Ishikawa (cell line): ENCODE measurements around the gene ZFX.

Experiments
- CEBPB ChIP-seq: IDR thresholded peaks from 2 replicates; pipeline ENCODE4 v1.6.1; 2012
- CREB1 ChIP-seq: IDR thresholded peaks from 2 replicates; pipeline ENCODE4 v1.6.1; 2012; ENCODE audit warnings: low read depth
- EGR1 ChIP-seq: IDR thresholded peaks from 2 replicates; pipeline ENCODE4 v1.6.1; 2012
- EP300 ChIP-seq: IDR thresholded peaks from 2 replicates; pipeline ENCODE4 v1.6.1; 2012; ENCODE audit warnings: borderline replicate concordance
- FOXM1 ChIP-seq: IDR thresholded peaks from 2 replicates; pipeline ENCODE4 v1.6.1; 2012; ENCODE audit warnings: low read depth, borderline replicate concordance
- NFIC ChIP-seq: IDR thresholded peaks from 2 replicates; pipeline ENCODE4 v1.6.1; 2012
- RAD21 ChIP-seq: IDR thresholded peaks from 2 replicates; pipeline ENCODE4 v1.6.1; 2012; ENCODE audit warnings: low read depth
- TAF1 ChIP-seq: IDR thresholded peaks from 2 replicates; pipeline ENCODE4 v1.6.1; 2012; ENCODE audit warnings: low read depth, mild to moderate bottlenecking
- TCF12 ChIP-seq: IDR thresholded peaks from 2 replicates; pipeline ENCODE4 v1.6.1; 2012; ENCODE audit warnings: low read depth
- TEAD4 ChIP-seq: IDR thresholded peaks from 2 replicates; pipeline ENCODE4 v1.6.1; 2012
- YY1 ChIP-seq: IDR thresholded peaks from 2 replicates; pipeline ENCODE4 v1.6.1; 2012; ENCODE audit warnings: low read depth
- ZBTB7A ChIP-seq: IDR thresholded peaks from 2 replicates; pipeline ENCODE4 v1.6.1; 2012; ENCODE audit warnings: low read depth
- TF ChIP-seq, protein P1 (sequence below): IDR thresholded peaks from 2 replicates; pipeline ENCODE4 v1.6.1; 2012
- TF ChIP-seq, protein P2 (sequence below): IDR thresholded peaks from 2 replicates; pipeline ENCODE4 v1.6.1; 2012; ENCODE audit warnings: low read depth, mild to moderate bottlenecking
- TF ChIP-seq, protein P3 (sequence below): IDR thresholded peaks from 2 replicates; pipeline ENCODE4 v1.6.1; 2012

The ZFX gene

DNA sequence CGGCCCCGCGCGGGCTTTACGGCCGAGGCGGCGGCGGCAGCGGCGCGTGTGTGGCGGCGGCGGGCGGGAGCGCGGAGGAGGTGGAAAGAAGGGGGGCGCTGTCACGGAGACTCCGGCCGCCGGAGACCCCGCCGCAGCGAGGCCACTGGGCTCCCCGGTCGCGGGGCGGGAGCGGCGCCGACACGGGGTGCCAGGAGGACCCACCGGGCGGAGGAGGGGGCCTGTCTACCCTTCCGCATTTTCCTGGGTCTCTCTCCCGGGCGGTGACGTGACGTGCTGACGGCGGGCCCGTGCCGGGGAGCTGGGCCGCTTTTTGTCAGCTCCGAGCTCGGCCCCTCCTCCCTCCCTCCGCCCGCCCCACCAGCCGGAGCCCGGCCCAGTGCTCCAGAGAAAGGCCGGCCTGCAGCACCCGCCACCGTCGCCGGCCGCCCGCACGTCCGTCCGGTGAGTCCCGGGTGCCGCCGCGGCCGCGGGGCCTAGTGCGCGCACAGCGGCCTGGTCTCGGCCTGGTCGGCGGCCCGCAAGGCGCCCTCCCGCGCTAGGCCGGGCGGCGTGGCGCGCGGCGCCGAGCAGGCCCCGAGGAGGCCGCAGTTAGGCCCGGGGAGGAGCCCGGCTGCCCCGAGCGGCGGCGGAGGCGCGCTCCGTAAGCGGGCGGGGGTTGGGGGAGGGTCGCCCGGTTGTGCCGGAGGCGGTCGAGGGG, at the start of gene ZFX:
ZFX (plus strand) TSS at position 379 of the 700 bp plus-strand sequence. CDS start 23,014 bp downstream, outside the sequence.
- TF ChIP-seq TAF1 (no peak), RAD21 (no peak), CREB1 (no peak), NFIC (no peak), ZBTB7A (no peak), EGR1 (no peak), TCF12 (no peak), TEAD4 (no peak), CEBPB (no peak), EP300 (no peak), FOXM1 (no peak)
- TF ChIP-seq, protein P1, sequence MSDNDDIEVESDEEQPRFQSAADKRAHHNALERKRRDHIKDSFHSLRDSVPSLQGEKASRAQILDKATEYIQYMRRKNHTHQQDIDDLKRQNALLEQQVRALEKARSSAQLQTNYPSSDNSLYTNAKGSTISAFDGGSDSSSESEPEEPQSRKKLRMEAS, result no peak
- TF ChIP-seq, protein P2, sequence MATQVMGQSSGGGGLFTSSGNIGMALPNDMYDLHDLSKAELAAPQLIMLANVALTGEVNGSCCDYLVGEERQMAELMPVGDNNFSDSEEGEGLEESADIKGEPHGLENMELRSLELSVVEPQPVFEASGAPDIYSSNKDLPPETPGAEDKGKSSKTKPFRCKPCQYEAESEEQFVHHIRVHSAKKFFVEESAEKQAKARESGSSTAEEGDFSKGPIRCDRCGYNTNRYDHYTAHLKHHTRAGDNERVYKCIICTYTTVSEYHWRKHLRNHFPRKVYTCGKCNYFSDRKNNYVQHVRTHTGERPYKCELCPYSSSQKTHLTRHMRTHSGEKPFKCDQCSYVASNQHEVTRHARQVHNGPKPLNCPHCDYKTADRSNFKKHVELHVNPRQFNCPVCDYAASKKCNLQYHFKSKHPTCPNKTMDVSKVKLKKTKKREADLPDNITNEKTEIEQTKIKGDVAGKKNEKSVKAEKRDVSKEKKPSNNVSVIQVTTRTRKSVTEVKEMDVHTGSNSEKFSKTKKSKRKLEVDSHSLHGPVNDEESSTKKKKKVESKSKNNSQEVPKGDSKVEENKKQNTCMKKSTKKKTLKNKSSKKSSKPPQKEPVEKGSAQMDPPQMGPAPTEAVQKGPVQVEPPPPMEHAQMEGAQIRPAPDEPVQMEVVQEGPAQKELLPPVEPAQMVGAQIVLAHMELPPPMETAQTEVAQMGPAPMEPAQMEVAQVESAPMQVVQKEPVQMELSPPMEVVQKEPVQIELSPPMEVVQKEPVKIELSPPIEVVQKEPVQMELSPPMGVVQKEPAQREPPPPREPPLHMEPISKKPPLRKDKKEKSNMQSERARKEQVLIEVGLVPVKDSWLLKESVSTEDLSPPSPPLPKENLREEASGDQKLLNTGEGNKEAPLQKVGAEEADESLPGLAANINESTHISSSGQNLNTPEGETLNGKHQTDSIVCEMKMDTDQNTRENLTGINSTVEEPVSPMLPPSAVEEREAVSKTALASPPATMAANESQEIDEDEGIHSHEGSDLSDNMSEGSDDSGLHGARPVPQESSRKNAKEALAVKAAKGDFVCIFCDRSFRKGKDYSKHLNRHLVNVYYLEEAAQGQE, result no peak
- TF ChIP-seq, protein P3, sequence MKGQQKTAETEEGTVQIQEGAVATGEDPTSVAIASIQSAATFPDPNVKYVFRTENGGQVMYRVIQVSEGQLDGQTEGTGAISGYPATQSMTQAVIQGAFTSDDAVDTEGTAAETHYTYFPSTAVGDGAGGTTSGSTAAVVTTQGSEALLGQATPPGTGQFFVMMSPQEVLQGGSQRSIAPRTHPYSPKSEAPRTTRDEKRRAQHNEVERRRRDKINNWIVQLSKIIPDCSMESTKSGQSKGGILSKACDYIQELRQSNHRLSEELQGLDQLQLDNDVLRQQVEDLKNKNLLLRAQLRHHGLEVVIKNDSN, result no peak

DNA sequence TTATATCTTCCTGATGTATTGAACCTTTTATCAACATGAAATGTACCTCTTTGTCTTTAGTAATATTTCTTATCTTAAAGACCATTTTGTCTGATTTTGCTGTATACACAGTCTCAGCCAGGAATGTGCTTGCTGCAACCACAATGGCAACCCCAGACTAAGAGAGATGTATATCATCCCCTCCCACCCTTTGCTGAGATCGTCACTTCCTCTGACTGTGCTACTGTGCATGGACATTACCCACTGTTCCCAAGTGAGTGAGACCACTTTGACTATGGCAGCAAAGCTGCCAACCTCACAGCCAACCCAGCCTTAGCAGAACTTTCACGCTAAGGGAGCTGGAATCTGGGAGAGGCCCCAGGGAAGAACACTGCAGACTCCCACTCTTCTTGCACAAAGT, 48.8 kb upstream of the ZFX start:
- TF ChIP-seq NFIC (no peak), EP300 (no peak), FOXM1 (no peak), YY1 (no peak), RAD21 (no peak)
- TF ChIP-seq, protein P3, result no peak
- TF ChIP-seq, protein P2, result no peak

DNA sequence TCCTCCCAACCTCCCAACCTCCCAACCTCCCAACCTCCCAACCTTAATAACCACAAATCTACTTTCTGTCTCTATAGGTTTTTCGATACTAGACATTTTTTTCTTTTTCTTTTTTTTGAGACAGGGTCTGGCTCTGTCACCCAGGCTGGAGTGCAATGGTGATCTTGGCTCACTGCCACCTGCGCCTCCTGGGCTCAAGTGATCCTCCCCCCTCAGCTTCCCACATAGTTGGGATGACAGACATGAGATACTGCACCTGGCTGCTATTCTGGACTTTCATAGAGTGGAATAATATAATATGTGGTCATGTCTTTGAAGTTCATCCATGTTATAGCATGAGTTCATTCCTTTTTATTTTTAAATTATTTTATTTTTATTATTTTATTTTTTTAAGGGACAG, 39.5 kb upstream of the ZFX start:
- no peak for TF ChIP-seq YY1
- TF ChIP-seq, protein P2, result no peak
- TF ChIP-seq TEAD4, result no peak
- no peak for TF ChIP-seq EP300
- no peak for TF ChIP-seq NFIC
- no peak for TF ChIP-seq TAF1
- TF ChIP-seq CEBPB, result no peak
- TF ChIP-seq, protein P1, result no peak
- TF ChIP-seq ZBTB7A, result no peak
- TF ChIP-seq TCF12, result no peak
- no peak for TF ChIP-seq CREB1
- TF ChIP-seq RAD21, result no peak
- TF ChIP-seq FOXM1, result no peak
- TF ChIP-seq, protein P3, result no peak
- TF ChIP-seq EGR1, result no peak

DNA sequence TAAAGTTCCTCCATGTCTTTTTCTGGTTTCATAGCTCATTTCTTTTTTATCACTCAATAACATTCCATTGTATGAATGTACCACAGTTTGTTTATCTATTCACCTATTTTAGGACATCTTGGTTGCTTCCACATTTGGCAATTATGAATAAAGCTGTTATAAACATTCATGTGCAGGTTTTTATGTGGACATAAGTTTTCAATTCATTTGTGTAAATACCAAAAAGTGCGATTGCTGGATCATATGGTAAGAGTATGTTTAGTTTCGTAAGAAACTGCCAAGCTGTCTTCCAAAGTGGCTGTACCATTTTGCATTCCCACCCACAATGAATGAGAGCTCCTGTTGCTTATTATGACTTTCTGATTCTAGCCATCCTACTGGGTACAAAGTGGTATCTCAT, 36.3 kb upstream of the ZFX start:
- TF ChIP-seq CREB1, result no peak
- TF ChIP-seq, protein P3, result no peak
- TF ChIP-seq EGR1, result no peak
- TF ChIP-seq, protein P1, result no peak
